SK-N-SH (cell line): Measurements from ENCODE around the gene USP2.

Experiments used
- CHD2 ChIP-seq: fragments of 150-350 bp; IDR thresholded peaks from 2 replicates; pipeline ENCODE4 v1.6.1; 2018; ENCODE audit warnings: low read length; ENCODE audit not compliant: partially characterized antibody
- EP300 ChIP-seq, 2 experiments: IDR thresholded peaks; 2 replicates each; pipeline versions ENCODE4 v1.4.0 to v1.6.1; 2012; ENCODE audit warnings: borderline replicate concordance in 1 of 2, low read depth in 1 of 2, low read length in 1 of 2
- EZH2phosphoT487 ChIP-seq: fragments of 200-600 bp; sonication (generic); IDR thresholded peaks from 2 replicates; pipeline ENCODE4 v1.6.1; 2017; ENCODE audit warnings: low read depth, mixed run types, mild to moderate bottlenecking, antibody characterized with exemption, moderate library complexity, borderline replicate concordance
- FOXM1 ChIP-seq: IDR thresholded peaks from 2 replicates; pipeline ENCODE4 v1.4.0; 2012; ENCODE audit warnings: low read depth, mild to moderate bottlenecking
- GABPA ChIP-seq: IDR thresholded peaks from 2 replicates; pipeline ENCODE4 v1.4.0; 2012; ENCODE audit warnings: low read depth, mild to moderate bottlenecking
- GATA2 ChIP-seq: sonication (generic); formaldehyde crosslinking; IDR thresholded peaks from 2 replicates; pipeline ENCODE4 v1.5.0; 2020; ENCODE audit warnings: mild to moderate bottlenecking, missing genetic modification reagents
- IRF3 ChIP-seq: fragments of 150-350 bp; IDR thresholded peaks from 2 replicates; pipeline ENCODE4 v1.6.1; 2016; ENCODE audit warnings: mild to moderate bottlenecking, low read depth, low read length
- POLR2AphosphoS5 ChIP-seq: IDR thresholded peaks from 2 replicates; pipeline ENCODE4 v1.6.1; 2012; ENCODE audit warnings: low read depth, low read length
- TCF12 ChIP-seq: IDR thresholded peaks from 2 replicates; pipeline ENCODE4 v1.4.0; 2012
- USF2 ChIP-seq: fragments of 150-350 bp; IDR thresholded peaks from 2 replicates; pipeline ENCODE4 v1.6.1; 2017; ENCODE audit warnings: antibody characterized with exemption, low read length, low read depth, borderline replicate concordance
- YY1 ChIP-seq: IDR thresholded peaks from 2 replicates; pipeline ENCODE4 v1.4.0; 2012; ENCODE audit warnings: low read depth, mild to moderate bottlenecking
- TF ChIP-seq, protein P1 (sequence below): fragments of 200-600 bp; sonication (generic); IDR thresholded peaks from 2 replicates; pipeline ENCODE4 v1.6.1; 2017; ENCODE audit warnings: antibody characterized with exemption, mild to moderate bottlenecking, moderate library complexity
- TF ChIP-seq, protein P2 (sequence below): IDR thresholded peaks from 2 replicates; pipeline ENCODE4 v1.6.1; 2012; ENCODE audit warnings: mild to moderate bottlenecking, low read depth, low read length, moderate library complexity

GRCh38 chr11:119371067-119371601 lies 10.4 kb downstream of the USP2 start:
- TF ChIP-seq CHD2 (no peak), YY1 (no peak), GABPA (no peak), FOXM1 (no peak), EP300 (IDR thresholded peaks at IDR 0.05; ENCODE audit: borderline replicate concordance in 1 of 2, low read depth in 1 of 2, low read length in 1 of 2) (no peak), EZH2phosphoT487 (no peak), POLR2AphosphoS5 (no peak), TCF12 (no peak), IRF3 (no peak), GATA2 (CRISPR knock-in tag) (no peak), USF2 (no peak)
- TF ChIP-seq, protein P1, sequence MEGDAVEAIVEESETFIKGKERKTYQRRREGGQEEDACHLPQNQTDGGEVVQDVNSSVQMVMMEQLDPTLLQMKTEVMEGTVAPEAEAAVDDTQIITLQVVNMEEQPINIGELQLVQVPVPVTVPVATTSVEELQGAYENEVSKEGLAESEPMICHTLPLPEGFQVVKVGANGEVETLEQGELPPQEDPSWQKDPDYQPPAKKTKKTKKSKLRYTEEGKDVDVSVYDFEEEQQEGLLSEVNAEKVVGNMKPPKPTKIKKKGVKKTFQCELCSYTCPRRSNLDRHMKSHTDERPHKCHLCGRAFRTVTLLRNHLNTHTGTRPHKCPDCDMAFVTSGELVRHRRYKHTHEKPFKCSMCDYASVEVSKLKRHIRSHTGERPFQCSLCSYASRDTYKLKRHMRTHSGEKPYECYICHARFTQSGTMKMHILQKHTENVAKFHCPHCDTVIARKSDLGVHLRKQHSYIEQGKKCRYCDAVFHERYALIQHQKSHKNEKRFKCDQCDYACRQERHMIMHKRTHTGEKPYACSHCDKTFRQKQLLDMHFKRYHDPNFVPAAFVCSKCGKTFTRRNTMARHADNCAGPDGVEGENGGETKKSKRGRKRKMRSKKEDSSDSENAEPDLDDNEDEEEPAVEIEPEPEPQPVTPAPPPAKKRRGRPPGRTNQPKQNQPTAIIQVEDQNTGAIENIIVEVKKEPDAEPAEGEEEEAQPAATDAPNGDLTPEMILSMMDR = no peak
- TF ChIP-seq, protein P2, sequence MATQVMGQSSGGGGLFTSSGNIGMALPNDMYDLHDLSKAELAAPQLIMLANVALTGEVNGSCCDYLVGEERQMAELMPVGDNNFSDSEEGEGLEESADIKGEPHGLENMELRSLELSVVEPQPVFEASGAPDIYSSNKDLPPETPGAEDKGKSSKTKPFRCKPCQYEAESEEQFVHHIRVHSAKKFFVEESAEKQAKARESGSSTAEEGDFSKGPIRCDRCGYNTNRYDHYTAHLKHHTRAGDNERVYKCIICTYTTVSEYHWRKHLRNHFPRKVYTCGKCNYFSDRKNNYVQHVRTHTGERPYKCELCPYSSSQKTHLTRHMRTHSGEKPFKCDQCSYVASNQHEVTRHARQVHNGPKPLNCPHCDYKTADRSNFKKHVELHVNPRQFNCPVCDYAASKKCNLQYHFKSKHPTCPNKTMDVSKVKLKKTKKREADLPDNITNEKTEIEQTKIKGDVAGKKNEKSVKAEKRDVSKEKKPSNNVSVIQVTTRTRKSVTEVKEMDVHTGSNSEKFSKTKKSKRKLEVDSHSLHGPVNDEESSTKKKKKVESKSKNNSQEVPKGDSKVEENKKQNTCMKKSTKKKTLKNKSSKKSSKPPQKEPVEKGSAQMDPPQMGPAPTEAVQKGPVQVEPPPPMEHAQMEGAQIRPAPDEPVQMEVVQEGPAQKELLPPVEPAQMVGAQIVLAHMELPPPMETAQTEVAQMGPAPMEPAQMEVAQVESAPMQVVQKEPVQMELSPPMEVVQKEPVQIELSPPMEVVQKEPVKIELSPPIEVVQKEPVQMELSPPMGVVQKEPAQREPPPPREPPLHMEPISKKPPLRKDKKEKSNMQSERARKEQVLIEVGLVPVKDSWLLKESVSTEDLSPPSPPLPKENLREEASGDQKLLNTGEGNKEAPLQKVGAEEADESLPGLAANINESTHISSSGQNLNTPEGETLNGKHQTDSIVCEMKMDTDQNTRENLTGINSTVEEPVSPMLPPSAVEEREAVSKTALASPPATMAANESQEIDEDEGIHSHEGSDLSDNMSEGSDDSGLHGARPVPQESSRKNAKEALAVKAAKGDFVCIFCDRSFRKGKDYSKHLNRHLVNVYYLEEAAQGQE = no peak
